IMR-90 (cell line): ENCODE measurements around the gene IFI27L1.

Source experiments
- CEBPB ChIP-seq: IDR thresholded peaks from 2 replicates; pipeline ENCODE4 v1.6.1; 2012; ENCODE audit warnings: low read depth, low read length, improper control_type of control experiment
- CHD1 ChIP-seq: IDR thresholded peaks from 2 replicates; pipeline ENCODE4 v1.6.1; 2012; ENCODE audit warnings: low read depth, low read length, improper control_type of control experiment
- CTCF ChIP-seq: conservative IDR thresholded peaks from 2 replicates; pipeline ENCODE4 v1.5.1; 2012; ENCODE audit warnings: mild to moderate bottlenecking, low read depth, low read length, improper control_type of control experiment
- MAFK ChIP-seq: IDR thresholded peaks from 2 replicates; pipeline ENCODE4 v1.6.1; 2012; ENCODE audit warnings: low read depth, low read length, improper control_type of control experiment
- NFE2L2 ChIP-seq: fragments of 150-350 bp; IDR thresholded peaks from 2 replicates; pipeline ENCODE4 v1.6.1; 2016; ENCODE audit warnings: low read depth, mild to moderate bottlenecking, low read length
- POLR2A ChIP-seq: IDR thresholded peaks from 2 replicates; pipeline ENCODE4 v1.6.1; 2012; ENCODE audit warnings: mild to moderate bottlenecking, low read depth, low read length
- RAD21 ChIP-seq: IDR thresholded peaks from 2 replicates; pipeline ENCODE4 v1.6.1; 2012; ENCODE audit warnings: low read length, improper control_type of control experiment
- RFX5 ChIP-seq: IDR thresholded peaks from 2 replicates; pipeline ENCODE4 v1.8.0; 2012; ENCODE audit warnings: low read depth, mild to moderate bottlenecking, low read length, moderate library complexity
- SMC3 ChIP-seq: fragments of 150-350 bp; IDR thresholded peaks from 2 replicates; pipeline ENCODE4 v1.6.1; 2016; ENCODE audit warnings: low read depth, mild to moderate bottlenecking, antibody characterized with exemption, low read length, moderate library complexity
- TF ChIP-seq, protein P1 (sequence below): fragments of 150-350 bp; IDR thresholded peaks from 2 replicates; pipeline ENCODE4 v1.6.1; 2017; ENCODE audit warnings: mild to moderate bottlenecking, antibody characterized with exemption, low read length, low read depth

GRCh38 chr14:94044476-94045091, 36.5 kb upstream of the IFI27L1 start:
- TF ChIP-seq CTCF: no peak
- TF ChIP-seq, protein P1, sequence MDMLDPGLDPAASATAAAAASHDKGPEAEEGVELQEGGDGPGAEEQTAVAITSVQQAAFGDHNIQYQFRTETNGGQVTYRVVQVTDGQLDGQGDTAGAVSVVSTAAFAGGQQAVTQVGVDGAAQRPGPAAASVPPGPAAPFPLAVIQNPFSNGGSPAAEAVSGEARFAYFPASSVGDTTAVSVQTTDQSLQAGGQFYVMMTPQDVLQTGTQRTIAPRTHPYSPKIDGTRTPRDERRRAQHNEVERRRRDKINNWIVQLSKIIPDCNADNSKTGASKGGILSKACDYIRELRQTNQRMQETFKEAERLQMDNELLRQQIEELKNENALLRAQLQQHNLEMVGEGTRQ: no peak
- TF ChIP-seq MAFK: no peak
- TF ChIP-seq RFX5: no peak
- no peak for TF ChIP-seq POLR2A
- no peak for TF ChIP-seq CEBPB
- TF ChIP-seq SMC3: no peak
- no peak for TF ChIP-seq NFE2L2
- no peak for TF ChIP-seq RAD21
- no peak for TF ChIP-seq CHD1
